ENCODE results near the gene ARHGEF38. TPM values are rescaled to one million over a fixed set of nuclear protein-coding genes. Genes with fewer than 3 reads are reported as not detected.

Gene ARHGEF38
- total RNA-seq, 1 donor from 2014 or later = not detected

DNA sequence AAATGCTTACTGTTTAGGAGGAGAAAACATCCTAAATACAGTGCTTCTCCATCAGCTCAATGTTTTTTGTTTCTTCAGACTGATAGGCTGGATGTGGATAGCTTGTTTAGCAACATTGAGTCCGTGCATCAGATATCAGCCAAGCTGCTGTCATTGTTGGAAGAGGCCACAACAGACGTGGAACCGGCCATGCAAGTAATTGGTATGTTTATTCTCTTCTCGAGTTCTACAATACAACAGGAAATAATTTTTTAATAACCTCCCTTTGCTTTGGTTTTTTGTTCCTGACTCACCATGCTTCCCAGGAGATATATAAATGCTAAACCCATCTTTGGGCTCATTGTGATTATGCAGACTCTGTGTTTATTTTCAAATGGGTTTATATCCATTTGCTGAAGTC, 60.9 kb downstream of the ARHGEF38 start:
- Mint-ChIP-seq H3K27me3 (ENCODE audit: low read depth, unreplicated experiment) (no peaks in the 10 kb centered on the region), H3K4me1 (ENCODE audit: low read depth, unreplicated experiment) (no peaks in the 10 kb centered on the region), H3K27ac (ENCODE audit: unreplicated experiment) (no peak overlapping the region), H3K36me3 (ENCODE audit: low read depth, unreplicated experiment) (no peaks in the 10 kb centered on the region), H3K9me3 (ENCODE audit: unreplicated experiment) (no peaks in the 10 kb centered on the region), H3K4me3 (ENCODE audit: unreplicated experiment) (no peak overlapping the region)
- H4K20me1 ChIP-seq (ENCODE audit: insufficient read depth, low read length) = no peaks in the 10 kb centered on the region
- no peak overlapping the region for H3K4me2 ChIP-seq (ENCODE audit: low read length)
- no peaks in the 10 kb centered on the region for H3K9me3 ChIP-seq (ENCODE audit: insufficient read depth, low read depth, low read length)
- DNase-seq (ENCODE audit: low read depth) = peak; percentile 18
- H3K27me3 ChIP-seq (ENCODE audit: insufficient read depth, low read length) = no peaks in the 10 kb centered on the region
- H2AFZ ChIP-seq (ENCODE audit: low read depth, low read length) = no peak overlapping the region
- H3K36me3 ChIP-seq (ENCODE audit: insufficient read depth, low read length) = no peaks in the 10 kb centered on the region
- H3K4me3 ChIP-seq (ENCODE audit: insufficient read depth, low read depth, low read length) = no peak overlapping the region
- TF ChIP-seq EZH2 (IDR thresholded peaks at IDR 0.05; ENCODE audit: insufficient read depth, low read length) = no peak
- TF ChIP-seq, protein P1, sequence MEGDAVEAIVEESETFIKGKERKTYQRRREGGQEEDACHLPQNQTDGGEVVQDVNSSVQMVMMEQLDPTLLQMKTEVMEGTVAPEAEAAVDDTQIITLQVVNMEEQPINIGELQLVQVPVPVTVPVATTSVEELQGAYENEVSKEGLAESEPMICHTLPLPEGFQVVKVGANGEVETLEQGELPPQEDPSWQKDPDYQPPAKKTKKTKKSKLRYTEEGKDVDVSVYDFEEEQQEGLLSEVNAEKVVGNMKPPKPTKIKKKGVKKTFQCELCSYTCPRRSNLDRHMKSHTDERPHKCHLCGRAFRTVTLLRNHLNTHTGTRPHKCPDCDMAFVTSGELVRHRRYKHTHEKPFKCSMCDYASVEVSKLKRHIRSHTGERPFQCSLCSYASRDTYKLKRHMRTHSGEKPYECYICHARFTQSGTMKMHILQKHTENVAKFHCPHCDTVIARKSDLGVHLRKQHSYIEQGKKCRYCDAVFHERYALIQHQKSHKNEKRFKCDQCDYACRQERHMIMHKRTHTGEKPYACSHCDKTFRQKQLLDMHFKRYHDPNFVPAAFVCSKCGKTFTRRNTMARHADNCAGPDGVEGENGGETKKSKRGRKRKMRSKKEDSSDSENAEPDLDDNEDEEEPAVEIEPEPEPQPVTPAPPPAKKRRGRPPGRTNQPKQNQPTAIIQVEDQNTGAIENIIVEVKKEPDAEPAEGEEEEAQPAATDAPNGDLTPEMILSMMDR (IDR thresholded peaks at IDR 0.05; ENCODE audit: insufficient read depth, low read depth, low read length) = no peak
- no peak overlapping the region for H3K27ac ChIP-seq (ENCODE audit: low read depth, low read length)
- no peaks in the 10 kb centered on the region for H3K79me2 ChIP-seq (ENCODE audit: insufficient read depth, low read length)
- no peaks in the 10 kb centered on the region for H3K4me1 ChIP-seq (ENCODE audit: insufficient read depth, low read length)
- H3K9ac ChIP-seq (ENCODE audit: low read length) = no peak overlapping the region
- FAIRE-seq = no peak

DNA sequence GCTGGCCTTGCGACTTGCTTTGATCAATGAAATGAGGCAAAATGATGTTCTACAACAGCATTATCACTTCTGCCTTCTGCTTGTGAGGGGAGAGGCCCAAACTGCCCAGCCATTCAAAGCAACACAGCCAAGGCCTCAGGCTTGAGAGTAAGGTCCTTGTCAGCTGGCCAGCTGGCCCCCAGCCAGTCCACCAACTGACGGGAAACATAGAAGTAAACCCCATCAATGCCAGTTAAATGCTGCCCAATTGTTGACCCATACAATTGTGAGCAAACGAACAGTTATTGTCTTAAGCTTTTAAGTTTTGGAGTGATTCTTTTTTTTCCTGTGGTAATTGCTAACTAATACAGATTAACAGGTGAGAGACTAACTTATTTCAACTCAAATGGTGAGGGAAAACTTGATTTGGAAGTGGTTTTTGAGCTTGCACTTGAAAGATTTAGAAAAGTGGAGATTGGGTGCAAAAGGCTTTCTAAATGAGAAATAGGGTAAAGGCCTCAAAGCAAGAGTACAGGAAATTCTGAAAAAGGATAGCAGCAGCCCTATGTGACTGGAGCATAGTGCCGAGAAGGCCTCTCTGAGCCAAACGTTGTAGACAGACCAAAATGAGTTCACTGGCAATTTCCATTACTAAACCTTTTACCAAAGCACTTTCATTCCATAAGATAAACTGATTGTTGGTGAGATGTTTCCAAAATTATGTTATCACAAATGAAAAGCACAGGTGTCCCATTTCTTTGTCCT, 66.9 kb downstream of the ARHGEF38 start:
- Mint-ChIP-seq H3K4me1 (ENCODE audit: low read depth, unreplicated experiment) (peaks cover 9% of the 10 kb centered on the region), H3K27me3 (ENCODE audit: low read depth, unreplicated experiment) (no peaks in the 10 kb centered on the region), H3K9me3 (ENCODE audit: unreplicated experiment) (no peaks in the 10 kb centered on the region), H3K27ac (ENCODE audit: unreplicated experiment) (no peak overlapping the region), H3K36me3 (ENCODE audit: low read depth, unreplicated experiment) (no peaks in the 10 kb centered on the region), H3K4me3 (ENCODE audit: unreplicated experiment) (no peak overlapping the region)
- no peak overlapping the region for H3K4me2 ChIP-seq (ENCODE audit: low read length)
- TF ChIP-seq, protein P1 (IDR thresholded peaks at IDR 0.05; ENCODE audit: insufficient read depth, low read depth, low read length) = no peak
- no peak for TF ChIP-seq EZH2 (IDR thresholded peaks at IDR 0.05; ENCODE audit: insufficient read depth, low read length)
- H4K20me1 ChIP-seq (ENCODE audit: insufficient read depth, low read length) = no peaks in the 10 kb centered on the region
- H3K36me3 ChIP-seq (ENCODE audit: insufficient read depth, low read length) = no peaks in the 10 kb centered on the region
- H3K27me3 ChIP-seq (ENCODE audit: insufficient read depth, low read length) = no peaks in the 10 kb centered on the region
- H2AFZ ChIP-seq (ENCODE audit: low read depth, low read length) = no peak overlapping the region
- no peaks in the 10 kb centered on the region for H3K9me3 ChIP-seq (ENCODE audit: insufficient read depth, low read depth, low read length)
- DNase-seq (ENCODE audit: low read depth) (peak; percentile 9), FAIRE-seq (no peak)
- no peak overlapping the region for H3K27ac ChIP-seq (ENCODE audit: low read depth, low read length)
- H3K79me2 ChIP-seq (ENCODE audit: insufficient read depth, low read length) = no peaks in the 10 kb centered on the region
- peaks cover 20% of the 10 kb centered on the region for H3K4me1 ChIP-seq (ENCODE audit: insufficient read depth, low read length)
- no peak overlapping the region for H3K9ac ChIP-seq (ENCODE audit: low read length)
- no peak overlapping the region for H3K4me3 ChIP-seq (ENCODE audit: insufficient read depth, low read depth, low read length)

Data from astrocyte (in vitro differentiated cells and primary cell).